AG04450 (cell line): Measurements from ENCODE around the gene MAD2L1BP. TPM values are rescaled to one million over a fixed set of nuclear protein-coding genes. Genes with fewer than 3 reads are reported as not detected.
"Not testable (repeated sequence)": the region's sequence is repeated elsewhere in the genome, so short reads cannot be mapped to it uniquely, and the experiment has no call there.

Source experiments
- CTCF ChIA-PET: fragments of 300-600, 350-600 bp; formaldehyde crosslinking; extraction: SDS; loops from one replicate; lab custom pipeline; 2022; ENCODE audit warnings: antibody characterized with exemption, inconsistent platforms; lab: Charles Lee
- POLR2A ChIA-PET: fragments of 350-600 bp; formaldehyde crosslinking; extraction: SDS; loops from one replicate; lab custom pipeline; 2021; ENCODE audit warnings: antibody characterized with exemption, inconsistent platforms; lab: Yijun Ruan, JAX
- DNase-seq: peaks from one replicate; pipeline ENCODE4 v3.0.0-alpha.2; 2011; ENCODE audit warnings: low read depth, low spot score
- H3K27ac ChIP-seq: one replicate; pipeline ENCODE4 v1.5.1; 2012; ENCODE audit warnings: low read depth, low read length, control low read depth
- H3K27me3 ChIP-seq: one replicate; pipeline ENCODE4 v1.6.0; 2012; ENCODE audit warnings: low read length; ENCODE audit not compliant: control insufficient read depth, insufficient read depth
- H3K4me3 ChIP-seq: 2 replicates; pipeline ENCODE4 v1.5.1; 2011; ENCODE audit warnings: mild to moderate bottlenecking, low read depth, low read length, control low read depth
- H3K9me3 ChIP-seq: 2 replicates; pipeline ENCODE4 v1.5.1; 2012; ENCODE audit warnings: low read length; ENCODE audit not compliant: control insufficient read depth, insufficient read depth
- CTCF ChIP-seq: IDR thresholded peaks from 2 replicates; pipeline ENCODE4 v1.5.1; 2011; ENCODE audit warnings: low read depth, low read length, control low read depth, inconsistent platforms
- polyA plus RNA-seq: library from polyadenylated mRNA; depleted of rRNA; stranded (reverse); fragments of >200 nt; gene quantifications from 2 replicates; pipeline ENCODE4 v1.2.3, GENCODE V29; 2011

The MAD2L1BP gene
- polyA plus RNA-seq, 1 experiment: 37.1 TPM

- H3K4me3 ChIP-seq: peak overlapping the region; percentile 84
- H3K27ac ChIP-seq: peak overlapping the region; percentile 96
- peak; percentile 94 for DNase-seq
- no peaks in the 10 kb centered on the region for H3K27me3 ChIP-seq
- POLR2A ChIA-PET: interaction anchor here (0.5 to 1.9 kb wide), 15 partner anchors 10 to 716 kb away, joined by 3 to 14 read pairs (median 4); partner anchors contain the start of genes HSP90AB1, POLH, POLR1C and RSPH9
- CTCF ChIA-PET: interaction anchor here (0.7 to 1.7 kb wide), 4 partner anchors 21 to 449 kb away, joined by 3 to 5 read pairs (median 3); no protein-coding TSS in a partner anchor
- H3K9me3 ChIP-seq: no peaks in the 10 kb centered on the region; the same call in 1 of the 2 replicates
- no peak for TF ChIP-seq CTCF
Measured at GRCh38 chr6:43629505-43630300, 5.9 kb upstream of the MAD2L1BP start.

DNA sequence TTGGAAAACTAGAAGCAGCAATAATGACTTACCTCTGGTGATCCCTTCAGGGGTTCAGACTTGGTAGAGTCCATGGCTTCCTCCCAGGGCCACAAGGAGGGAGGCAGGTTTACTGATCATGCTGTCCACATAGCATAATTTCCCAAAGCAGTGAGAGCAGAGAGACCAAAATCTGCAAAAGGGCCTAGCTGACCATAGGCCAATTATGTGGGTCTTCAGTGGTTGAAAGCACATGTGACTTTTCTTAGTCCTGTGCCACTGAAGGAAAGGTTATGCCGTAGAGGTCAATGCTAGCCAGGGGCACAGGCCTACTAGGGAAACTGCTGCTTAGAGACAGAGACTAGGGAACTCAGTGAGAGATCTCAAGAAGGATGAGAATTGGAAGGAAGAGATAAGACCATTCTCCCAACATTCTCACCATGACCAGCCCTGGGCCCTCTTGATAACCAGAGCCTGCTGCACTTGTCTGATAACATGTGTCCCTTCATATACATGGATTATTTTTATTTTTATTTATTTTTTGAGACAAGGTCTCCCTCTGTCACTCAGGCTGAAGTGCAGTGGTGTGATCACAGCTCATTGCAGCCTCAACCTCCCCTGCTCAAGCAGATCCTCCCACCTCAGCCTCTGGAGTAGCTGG, 4.5 kb upstream of the MAD2L1BP start:
- TF ChIP-seq CTCF: no peak
- no peak for DNase-seq
- POLR2A ChIA-PET: no interaction called here
- H3K4me3 ChIP-seq: no peak overlapping the region
- H3K27ac ChIP-seq: peak overlapping the region; percentile 57
- no peaks in the 10 kb centered on the region; the same call in 1 of the 2 replicates for H3K9me3 ChIP-seq
- no peaks in the 10 kb centered on the region for H3K27me3 ChIP-seq
- CTCF ChIA-PET: interaction anchor here (1.1 kb wide), 1 partner anchor 35 kb away, joined by 3 read pairs; no protein-coding TSS in a partner anchor

DNA sequence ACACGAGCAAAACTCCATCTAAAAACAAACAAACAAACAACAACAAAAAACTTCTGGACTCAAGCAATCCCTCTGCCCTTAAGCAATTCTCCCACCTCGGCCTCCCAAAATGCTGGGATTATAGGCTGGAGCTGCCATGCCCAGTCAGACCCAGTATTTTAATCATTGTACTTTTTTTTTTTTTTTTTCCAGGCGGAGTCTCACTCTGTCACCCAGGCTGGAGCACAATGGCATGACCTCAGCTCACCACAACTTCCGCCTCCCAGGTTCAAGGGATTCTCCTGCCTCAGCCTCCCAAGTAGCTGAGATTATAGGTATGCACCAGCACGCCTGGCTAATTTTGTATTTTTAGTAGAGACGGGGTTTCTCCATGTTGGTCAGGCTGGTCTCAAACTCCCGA, 2.6 kb upstream of the MAD2L1BP start:
- DNase-seq, CTCF ChIA-PET, H3K27ac ChIP-seq, H3K27me3 ChIP-seq, POLR2A ChIA-PET, H3K4me3 ChIP-seq, H3K9me3 ChIP-seq: not testable (repeated sequence)

GRCh38 chr6:43634702-43635303, 837 bp upstream of the MAD2L1BP start:
- Histone ChIP-seq H3K4me3 (no peak overlapping the region), H3K27me3 (no peaks in the 10 kb centered on the region), H3K27ac (no peak overlapping the region), H3K9me3 (no peaks in the 10 kb centered on the region)
- ChIA-PET POLR2A (interaction anchor here (0.5 to 1.7 kb wide), 3 partner anchors 8 to 30 kb away, joined by 3 to 8 read pairs (median 3); partner anchors contain the start of gene RSPH9), CTCF (no interaction called here)
- no peak for DNase-seq
- no peak for TF ChIP-seq CTCF

GRCh38 chr6:43636308-43636659, 644 bp downstream of the MAD2L1BP start:
- H3K9me3 ChIP-seq: no peaks in the 10 kb centered on the region
- POLR2A ChIA-PET: interaction anchor here (1.6 to 1.7 kb wide), 2 partner anchors 9 to 29 kb away, joined by 3 to 8 read pairs; partner anchors contain the start of gene RSPH9

More at GRCh38 chr6:43636308-43636659, 644 bp downstream of the MAD2L1BP start:
- CTCF ChIA-PET: interaction anchor here (0.6 to 1.0 kb wide), 3 partner anchors 30 to 442 kb away, joined by 3 read pairs; no protein-coding TSS in a partner anchor
- Histone ChIP-seq H3K27me3 (no peaks in the 10 kb centered on the region), H3K27ac (no peak overlapping the region), H3K4me3 (peak overlapping the region; percentile 98)
- TF ChIP-seq CTCF: no peak
- DNase-seq: no peak
